NCI-H524 (cell line): ENCODE measurements around the gene PAF1.

Experiments
- DNase-seq, 2 experiments: peaks; one replicate each; lab custom pipeline; 2025; lab: John Stamatoyannopoulos, UW

PAF1 gene

DNA sequence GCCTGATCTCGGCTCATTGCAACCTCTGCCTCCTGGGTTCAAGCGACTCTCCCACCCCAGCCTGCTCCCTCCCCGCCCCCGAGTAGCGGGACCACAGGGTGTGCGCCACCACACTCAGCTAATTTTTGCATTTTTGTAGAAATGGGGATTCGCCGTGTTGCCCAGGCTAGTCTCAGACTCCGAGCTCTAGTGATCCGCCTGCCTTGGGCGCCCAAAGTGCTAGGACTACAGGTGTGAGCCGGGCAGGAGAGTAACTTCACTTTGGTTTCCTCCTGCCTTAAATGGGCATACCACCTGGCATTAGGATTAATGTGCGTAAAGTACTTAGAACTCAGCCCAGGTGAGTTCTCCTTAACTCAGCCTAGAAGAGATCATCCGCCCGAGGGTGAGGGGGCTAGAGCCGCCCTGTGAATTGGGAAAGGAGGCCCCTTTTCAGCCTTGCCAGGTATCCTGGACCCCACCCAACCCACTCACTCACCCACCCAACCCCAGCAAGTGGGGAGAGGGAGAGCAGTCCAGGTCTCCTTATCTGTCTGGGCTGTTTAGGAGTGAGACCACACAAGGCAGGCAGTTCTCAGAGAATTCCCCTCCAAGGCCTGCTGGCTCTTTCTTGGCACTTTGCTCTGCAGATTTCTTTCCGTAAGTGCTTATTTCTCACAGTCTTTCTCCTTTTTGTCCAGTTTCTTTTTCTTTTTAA, 14.5 kb upstream of the PAF1 start:
- no peak for DNase-seq

DNA sequence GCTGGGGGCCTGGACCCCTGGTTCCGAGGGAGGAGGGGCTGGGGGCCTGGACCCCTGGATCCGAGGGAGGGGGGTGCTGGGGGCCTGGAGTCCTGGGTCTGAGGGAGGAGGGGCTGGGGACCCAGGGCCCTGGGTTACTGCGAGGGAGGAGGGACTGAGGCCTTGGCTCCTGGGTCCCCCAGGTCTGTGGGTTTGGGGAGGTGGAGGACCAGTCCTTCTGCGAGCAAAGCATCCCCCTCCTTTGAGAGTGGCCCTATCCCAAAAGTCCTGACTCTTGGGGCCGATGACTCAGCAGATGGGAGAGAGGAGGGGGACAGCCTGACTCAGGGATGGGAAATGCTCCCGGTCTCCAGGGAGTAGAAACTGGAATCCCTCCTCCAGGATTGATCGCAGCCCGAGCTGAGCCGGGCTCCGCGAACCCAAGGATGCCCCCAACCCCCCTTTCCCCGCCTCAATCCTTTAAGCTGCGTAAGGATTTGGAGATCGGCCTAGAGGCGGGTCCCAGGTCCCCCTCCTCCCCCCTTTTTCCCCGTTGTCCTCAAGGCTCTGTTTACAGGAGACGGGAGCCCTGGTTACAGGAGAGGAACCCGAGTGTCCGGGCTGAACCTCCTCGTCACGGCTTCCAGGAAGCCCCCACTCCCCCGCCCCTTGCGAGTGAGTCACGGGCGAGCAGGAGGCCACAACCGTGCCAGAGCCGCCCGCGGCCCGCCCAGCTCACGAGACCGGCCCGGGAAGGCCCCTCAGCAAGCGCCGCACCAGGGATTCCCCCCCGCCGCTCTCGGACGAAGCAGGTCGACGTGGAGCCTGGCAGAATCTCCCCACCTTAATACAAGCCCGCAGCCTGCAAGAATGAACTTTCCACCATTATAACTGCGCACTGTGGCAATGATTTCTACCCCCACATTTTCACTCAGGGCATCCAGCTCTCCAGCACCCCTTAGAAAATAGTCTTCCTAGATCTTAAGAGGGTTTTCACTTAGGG, 12.7 kb upstream of the PAF1 start:
- peak; percentile 83 to 93 for DNase-seq

DNA sequence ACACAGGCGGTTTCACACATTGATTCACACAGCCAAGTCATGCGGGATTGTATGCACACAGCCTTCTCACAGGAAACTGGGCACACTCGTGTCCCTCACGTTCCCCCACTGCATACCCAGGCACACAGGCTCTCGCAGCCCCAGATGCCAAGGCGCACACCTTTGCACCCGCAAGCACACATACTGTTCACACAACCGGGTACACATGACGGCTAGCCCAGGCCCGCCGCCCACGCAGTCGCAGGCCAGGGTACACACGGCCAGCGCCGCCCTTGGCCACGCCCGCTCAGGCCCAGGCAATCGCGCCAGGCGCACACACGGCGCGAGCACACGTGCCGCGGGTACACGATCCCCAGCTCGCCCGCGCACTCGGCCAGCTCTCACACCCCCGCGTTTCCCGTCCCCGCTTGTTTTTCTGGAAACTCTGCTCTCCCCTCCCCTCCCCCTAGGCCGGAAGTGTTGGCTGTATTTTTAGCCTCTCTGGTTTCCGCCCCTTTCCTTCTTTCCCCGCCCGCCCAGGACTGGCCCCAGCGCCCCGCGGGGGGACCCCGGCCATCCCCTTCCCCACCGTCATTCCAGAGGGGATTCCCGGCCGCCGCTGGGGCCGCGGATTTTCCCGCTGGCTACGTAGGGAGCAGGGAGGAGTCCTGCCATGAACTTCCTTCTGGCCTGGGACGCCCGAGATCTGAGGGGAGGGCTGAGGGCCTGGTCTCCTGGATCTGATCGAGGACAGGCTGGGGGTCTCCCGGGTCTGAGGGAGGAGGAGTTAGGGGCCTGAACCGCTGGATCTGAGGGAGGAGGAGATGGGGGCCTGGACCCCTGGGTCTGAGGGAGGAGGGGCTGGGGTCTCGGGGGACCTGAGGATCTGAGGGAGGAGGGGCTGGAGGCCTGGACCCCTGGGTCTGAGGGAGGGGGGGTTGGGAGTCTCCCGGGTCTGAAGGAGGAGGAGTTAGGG, 11.7 kb upstream of the PAF1 start:
- peak; percentile 37 to 54 for DNase-seq

DNA sequence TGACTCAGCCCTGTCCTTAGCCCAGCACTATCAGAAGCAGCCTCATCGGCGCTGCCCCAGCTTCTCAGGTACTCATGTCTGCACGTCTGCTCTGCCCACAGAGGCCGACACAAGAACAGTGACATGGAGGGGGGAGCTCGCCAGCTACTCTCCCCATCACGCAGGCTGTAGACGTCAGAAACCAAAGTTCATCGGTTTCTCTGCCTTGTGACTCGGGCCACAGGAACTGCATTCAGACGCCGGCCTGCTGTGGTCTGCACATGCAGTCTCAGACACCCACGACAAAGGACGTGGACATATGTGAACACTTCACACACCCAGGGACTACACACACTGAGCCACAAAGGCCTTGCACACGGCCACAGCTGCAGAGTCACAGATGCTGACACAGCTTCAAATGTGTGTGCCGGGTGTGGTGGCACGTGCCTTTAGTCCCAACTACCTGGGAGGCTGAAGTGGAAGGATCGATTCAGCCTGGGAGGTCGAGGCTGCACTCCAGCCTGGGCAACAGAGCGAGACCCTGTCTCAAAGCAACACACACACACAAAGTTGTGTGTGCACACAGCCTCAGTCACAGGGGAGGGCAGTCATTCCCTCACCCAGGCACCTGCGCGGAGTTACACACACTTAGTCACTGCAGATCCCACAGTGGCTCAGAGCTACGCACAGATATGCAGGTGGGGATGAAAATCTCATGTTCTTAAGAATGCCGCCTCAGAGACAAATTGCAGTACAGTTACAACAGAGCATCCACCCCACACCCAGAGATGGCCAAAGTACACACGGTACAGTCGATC, 10.8 kb upstream of the PAF1 start:
- DNase-seq = no peak

DNA sequence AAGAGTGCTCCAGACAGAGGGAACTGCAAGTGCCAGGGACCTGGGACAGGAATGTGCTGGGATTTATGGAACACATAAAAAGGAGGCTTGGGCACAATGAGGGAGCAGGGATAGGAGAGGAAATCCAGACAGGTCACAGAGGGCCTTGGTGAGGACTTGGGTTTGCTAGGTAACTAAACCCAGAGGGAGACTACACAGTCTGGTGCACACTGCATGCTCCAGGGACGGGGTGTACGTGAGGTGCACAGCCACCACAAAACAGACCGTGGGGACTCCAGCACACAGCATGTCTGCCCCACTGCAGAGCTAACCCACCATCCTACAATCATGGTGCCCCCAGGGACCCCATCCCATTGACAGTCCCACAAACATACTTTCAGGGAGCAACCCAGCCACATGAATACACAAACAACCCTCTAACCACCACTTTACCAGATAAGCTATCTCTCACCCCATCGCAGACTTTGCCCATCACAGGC, 10.2 kb upstream of the PAF1 start:
- DNase-seq = no peak

DNA sequence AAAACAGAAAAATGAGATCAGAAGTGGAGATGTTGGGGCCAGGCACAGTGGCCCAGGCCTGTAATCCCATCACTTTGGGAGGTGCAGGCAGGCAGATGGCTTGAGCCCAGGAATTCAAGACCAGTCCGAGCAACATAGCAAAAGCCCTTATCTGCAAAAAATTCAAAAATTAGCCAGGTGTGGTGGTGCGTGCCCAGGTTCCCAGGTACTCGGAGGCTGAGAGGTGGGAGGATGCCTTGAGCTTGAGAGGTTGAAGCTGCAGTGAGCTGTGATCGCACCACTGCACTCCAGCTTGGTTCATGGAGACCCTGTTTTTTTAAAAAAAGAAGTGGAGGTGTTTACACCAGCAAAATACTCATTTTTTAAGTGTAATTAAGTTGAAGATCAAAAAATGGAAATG, 9.2 kb upstream of the PAF1 start:
- no peak for DNase-seq

DNA sequence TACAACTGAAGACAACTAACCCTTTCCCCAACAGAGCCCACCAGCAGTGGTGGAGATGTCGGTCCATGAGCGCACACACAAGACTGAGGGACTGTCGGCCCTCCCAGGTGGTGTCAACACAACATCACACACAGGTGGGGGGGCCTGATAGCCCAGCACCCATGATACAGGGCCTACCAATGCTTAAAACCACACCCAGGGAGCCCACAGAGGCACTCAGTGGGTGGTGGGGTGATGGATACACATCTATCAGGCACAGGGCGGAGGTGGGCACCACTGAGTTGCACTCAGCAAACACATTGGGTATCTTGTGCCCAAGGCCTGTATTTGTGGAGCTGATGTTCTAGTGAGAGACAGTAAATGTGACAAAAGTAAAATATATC, 8.8 kb upstream of the PAF1 start:
- no peak for DNase-seq

DNA sequence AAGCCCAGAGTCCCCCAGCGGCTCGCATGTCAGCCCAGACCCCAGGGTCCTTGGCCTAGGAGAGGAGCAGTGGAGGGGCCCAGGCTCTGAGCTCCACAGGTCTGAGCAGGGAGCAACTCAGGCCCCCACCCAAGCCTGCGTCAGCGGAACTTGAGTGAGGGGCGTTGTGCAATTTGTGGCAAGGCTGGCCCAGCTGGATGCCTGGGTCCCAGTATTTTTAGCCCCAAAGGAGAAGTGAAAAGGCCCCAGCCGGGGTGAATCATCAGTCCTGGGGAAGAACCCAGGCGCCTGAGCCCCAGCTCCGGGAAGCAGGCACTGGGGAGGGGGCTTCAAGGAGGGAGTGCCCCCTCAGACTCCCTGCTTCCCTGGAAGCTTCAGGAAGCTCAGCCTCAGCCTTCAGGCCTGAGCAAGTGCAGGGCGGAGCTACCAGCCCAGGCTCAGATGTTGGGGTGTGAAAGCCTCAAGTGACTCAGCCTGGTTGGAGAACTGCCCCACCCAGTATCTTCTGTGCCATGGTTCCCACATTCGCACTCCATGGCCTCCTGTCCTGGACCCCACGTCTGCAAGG, 7.5 kb upstream of the PAF1 start:
- no peak for DNase-seq

DNA sequence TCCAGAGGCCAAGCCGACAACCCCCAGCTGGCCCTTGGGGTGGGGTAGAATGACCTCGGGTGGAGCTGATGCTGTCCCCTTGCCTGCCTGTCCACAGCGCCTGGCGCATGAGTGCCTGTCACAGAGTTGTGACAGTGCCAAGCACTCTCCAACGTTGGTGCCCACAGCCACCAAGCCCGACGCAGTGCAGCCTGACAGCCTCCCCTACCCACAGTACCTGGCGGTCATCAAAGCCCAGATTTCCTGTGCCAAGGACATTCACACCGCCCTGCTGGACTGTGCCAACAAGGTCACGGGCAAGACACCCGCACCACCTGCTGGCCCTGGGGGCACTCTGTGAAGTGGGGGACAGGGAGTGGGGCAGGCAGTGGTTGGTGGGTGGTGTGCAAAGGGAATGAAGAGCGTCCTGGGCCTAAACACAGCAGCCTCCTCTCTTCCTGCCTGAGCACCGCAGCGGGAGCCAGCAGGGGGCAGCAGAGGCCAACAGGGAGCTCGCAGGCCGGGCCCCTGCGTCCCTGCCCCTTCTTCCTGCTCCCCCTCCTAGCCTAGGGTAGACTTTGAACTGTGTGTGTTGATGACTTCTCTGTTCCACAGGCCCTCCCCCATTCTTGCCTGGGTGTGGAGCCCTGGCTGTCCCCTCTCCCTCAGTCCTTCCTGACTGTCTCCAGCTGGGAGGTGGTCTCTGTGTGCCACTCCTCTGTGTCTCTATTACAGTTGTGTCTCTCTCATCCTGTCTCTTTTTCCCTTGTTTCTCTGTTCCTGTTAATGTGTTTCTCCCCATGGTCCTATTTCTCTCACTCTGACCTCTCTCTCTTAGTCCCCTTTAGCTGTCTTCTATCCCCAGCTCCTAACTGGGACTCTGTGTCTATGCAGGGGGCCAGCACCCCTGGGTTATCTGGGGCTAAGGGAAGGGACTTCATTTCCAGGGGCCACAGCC, 6.7 kb upstream of the PAF1 start:
- DNase-seq = peak; percentile 35 to 60

DNA sequence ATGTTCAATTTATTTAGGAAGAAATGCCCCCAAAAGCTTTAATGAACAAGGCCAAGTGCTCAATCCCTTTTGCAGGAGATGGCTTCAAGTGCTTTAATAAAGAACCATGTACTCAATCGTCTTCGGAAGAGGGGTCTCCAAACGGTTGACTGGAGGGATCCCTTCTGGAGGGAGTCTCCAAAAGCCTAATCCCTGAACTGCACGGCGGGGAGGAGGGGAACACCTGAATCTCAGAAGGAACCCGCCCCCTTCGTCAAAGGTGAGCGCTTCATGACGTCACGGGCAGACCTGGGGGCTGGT, 505 bp downstream of the PAF1 start:
- DNase-seq = no peak

DNA sequence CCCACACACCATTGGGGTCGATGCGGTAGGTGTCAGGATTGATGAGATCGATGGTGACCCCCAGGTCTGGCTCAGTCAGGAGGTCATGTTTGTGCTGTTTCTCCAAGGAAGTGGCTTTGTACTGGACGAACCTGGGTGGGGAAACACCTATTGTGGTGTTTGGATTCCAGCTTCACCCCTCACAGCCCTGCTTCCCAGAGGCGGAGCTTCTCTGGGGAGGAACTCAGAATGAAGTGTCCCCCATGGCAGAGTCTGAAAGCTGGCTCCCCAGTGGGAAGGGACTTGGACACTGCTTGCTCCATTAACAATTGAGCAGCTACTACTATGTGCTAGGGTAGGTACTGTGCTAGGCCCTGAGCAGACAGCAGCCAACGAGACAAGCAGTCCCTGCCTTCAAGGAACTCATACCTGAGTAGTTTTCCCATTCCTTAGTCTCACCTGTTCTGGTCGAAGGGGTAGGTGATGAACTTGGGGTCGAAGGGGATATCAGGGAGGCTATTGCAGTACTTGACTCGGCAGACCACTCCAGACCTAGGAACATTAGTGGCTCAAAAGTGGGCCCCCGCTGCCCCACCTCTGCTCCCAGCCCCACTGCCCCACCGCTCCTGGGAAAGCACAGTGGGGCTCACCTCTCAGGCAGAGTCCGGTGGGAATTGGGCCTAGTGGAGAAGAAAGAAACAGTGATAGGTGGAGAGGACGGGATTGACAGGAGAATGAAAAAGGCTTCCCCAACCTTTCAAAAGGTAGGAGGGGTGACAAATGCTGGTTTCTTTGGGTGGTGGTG, 1.1 kb downstream of the PAF1 start:
- no peak for DNase-seq

DNA sequence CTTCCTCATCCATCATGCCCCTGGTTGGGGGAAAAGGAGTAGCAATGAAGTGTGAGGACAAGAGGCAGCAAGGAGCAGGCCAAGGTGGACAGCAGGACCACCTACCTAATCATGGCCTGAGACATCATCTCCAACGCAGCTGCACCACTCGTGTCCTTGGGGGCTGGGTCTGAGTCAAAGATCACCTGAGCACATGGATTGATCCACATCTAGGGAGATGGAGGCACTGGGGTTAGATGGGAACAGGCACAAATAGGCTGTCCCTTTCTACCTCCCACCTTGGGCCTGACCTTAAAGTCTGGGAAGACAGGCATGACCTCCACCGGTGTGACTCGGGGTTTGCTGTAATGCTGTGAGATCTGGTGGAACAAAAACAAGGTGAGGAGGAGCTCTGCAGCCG, 2.2 kb downstream of the PAF1 start:
- DNase-seq = no peak

DNA sequence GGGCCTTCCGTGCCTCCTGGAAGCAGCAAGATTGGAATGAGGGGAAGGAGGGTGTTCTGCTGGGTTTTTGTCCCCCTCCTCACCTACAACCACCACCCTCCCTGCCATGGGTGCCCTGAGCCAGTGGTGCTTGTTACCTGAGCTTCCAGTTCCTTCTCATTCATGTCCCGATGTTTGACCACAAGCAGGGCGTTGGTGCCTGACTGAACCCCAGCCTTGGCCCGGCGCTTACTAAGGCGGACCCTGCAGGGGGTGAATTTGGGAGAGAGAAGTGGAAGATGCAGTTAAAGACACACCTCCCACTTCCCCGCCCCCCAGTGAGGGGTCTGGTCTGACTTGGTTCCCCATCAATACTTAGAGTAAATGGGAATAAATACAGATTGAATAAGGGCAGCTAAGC, 4.3 kb downstream of the PAF1 start:
- DNase-seq = no peak

DNA sequence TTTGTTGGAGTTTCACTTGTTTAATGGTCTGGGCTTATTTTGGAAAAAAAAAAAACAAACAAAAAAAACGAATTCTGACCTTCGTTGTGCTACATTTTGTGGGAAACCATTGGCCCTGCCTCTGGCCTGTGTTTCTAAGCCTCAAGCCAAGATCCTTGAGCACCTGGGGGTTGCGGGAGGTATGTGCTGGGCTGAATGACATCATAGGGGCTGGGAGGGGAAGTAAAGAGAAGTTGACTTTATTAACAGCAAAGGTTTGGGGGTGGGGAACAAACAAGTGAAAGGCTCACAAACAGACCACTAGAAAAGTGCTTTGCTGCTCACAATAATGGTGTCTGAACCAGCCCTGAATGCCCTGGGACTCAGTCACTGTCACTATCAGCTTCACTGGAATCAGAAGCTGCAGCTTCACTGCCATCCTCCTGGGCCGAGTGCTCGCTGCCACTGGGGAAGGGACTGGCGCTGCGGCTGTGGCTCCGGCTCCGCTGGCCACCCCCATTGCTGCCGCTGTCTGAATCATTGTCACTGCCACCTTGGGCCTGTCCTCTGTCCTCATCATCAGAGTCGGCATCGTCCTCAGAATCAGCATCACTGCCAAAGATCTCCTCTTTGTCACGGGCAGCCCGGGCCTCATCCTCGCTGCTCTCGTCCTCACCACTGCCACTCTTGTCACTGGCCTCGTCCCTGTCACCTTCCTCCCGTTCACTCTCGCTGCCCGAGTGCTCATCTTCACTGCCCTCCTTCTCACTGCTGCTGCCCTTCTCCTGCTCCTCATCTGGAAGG, 5.1 kb downstream of the PAF1 start:
- DNase-seq = no peak

DNA sequence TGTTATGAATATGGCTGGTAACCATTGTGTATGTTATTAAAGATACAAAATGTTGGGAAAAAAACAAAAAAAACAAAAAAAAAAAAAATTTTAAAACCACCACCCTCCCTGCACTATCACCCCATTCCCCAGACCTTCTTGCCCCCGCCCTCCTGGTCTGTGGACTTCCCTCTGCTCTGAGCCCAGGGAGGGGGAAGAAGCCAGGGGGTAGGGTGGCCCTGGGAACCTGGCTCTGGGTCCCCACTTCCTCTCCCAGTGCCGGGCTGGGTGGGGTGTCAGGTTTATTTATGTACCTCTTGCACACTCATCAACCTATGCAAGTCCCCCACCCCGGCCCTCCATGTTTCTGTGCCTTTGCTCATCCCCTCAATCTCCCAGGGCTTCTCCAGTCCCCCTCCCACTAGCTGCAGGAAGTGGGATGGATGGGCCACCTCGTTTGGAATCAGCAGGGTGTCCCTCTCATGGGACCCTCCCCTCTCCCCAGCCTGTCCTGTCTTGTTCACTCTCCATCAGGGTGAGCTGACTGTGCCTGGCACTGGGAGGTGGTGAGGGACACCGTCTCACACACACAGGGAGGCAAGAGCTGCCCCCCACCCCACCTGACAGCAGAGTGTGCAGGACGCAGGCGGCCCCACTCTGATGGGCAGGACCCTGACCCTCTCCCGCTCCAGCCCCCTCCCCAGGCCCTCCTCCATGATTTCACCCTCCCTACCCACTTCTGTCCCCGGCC, 5.9 kb downstream of the PAF1 start:
- no peak for DNase-seq

DNA sequence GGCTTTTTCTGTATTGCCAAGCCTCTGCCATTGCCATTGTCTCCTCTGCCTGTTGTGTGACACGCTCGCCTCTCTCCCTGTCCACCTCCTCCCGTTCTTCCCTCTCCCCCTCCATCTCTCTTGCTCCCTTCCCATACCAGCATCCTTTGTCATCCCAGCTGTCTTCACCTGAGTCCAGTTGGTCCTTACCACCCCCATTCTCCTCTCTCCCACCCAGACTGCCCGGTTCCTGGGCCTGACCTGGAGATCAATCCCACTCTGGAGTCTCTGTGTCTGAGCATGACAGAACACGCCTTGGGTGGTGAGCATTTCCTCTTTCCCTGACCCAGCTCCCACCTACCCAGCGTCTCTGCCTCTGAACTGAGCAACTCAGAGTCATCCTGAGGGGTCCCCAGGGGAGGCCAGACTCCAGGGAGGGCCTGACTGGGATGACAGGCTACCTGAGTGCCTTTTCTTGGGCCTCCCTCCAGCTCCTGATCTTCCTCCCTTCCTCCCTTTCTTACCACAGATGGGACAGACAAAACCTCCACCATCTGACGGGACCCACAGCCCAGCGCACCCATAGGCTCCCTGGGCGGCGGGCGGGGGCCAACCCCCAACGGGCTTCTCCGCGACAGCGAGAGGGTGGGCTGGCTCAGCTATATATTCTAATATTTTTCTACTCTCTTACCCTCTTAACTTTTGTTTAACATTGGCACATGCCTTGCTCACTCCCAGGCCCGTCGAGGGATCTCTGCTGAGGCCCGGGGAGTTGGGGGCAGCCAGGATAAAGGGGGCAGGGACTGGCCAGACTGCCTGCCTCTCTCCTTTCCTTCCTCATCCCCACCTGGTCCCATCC, 7.7 kb downstream of the PAF1 start:
- DNase-seq = no peak
